ENCODE measurements around the gene MIF.

MIF gene

GRCh38 chr22:23894710-23895598 lies 771 bp downstream of the MIF start:
- TF ChIP-seq POLR2AphosphoS5 (IDR thresholded peaks at IDR 0.05; ENCODE audit: low read depth, low read length) = 0 out of 2 replicates have a peak, but pooled peaks have one; percentile 5
- TF ChIP-seq TAF1 (IDR thresholded peaks at IDR 0.05; ENCODE audit: borderline replicate concordance, insufficient read depth, low read length) = no peak
- peak; percentile 68 for TF ChIP-seq FOXP2 (optimal IDR thresholded peaks at IDR 0.05; ENCODE audit: borderline replicate concordance, extremely low read depth, extremely low read length, insufficient read depth)
- TF ChIP-seq SIN3A (IDR thresholded peaks at IDR 0.05; ENCODE audit: borderline replicate concordance, insufficient read depth, low read length) = peak; percentile 17; the same call in 1 of the 2 replicates

DNA sequence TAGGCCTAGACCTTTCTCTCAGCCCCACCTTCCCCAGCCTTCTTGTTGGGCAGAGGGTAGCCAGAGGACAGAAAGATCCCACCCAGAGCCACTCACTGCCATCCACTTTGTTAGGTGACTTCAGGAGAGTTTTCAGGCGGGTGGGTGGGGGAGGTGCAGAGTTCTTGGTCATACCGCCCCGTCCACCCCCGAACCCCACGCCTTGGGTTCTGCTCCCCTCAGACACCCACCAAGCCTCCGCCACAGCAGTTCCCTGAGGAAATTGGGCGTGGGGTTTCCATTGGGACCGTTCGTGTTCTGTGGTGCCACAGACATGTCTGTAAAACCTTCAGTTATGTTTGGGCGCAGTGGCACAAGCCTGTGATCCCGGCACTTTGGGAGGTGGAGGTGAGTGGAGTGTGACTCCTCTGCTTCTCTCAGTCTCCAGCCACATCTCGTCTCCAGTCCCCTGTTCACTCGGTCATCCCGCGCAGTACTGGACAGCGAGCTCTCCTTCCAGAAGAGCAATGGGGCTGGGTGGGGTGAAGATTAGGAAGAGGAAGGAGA lies 1.5 kb downstream of the MIF start:
- TF ChIP-seq TAF1 (IDR thresholded peaks at IDR 0.05; ENCODE audit: borderline replicate concordance, insufficient read depth, low read length) (peak; percentile 47; the same call in 1 of the 2 replicates), REST (IDR thresholded peaks at IDR 0.05; ENCODE audit: insufficient read depth in 1 of 2, low read depth in 2 of 2, low read length in 2 of 2) (no peak), SIN3A (IDR thresholded peaks at IDR 0.05; ENCODE audit: borderline replicate concordance, insufficient read depth, low read length) (0 out of 2 replicates have a peak, but pooled peaks have one; percentile 17), FOXP2 (optimal IDR thresholded peaks at IDR 0.05; ENCODE audit: borderline replicate concordance, extremely low read depth, extremely low read length, insufficient read depth) (no peak)

DNA sequence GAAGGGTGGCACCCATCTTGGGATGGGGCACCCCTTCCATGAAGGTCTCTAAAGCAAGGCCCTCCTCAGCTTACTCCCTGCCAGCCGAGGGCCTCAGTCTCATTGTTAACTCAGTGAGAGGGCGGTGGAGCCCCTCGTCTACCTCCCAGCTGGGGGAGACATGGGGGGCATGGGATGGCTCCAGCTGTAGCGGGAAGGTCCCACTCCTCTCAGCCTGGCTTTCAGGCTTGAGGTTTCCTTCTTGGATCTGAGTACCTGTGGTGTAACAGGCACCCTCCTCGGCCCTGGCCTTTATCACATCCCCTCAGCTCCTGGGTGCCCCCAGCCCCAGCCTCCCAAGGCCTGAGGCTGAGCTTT lies 2.0 kb downstream of the MIF start:
- TF ChIP-seq SIN3A (IDR thresholded peaks at IDR 0.05; ENCODE audit: borderline replicate concordance, insufficient read depth, low read length) (no peak), FOXP2 (optimal IDR thresholded peaks at IDR 0.05; ENCODE audit: borderline replicate concordance, extremely low read depth, extremely low read length, insufficient read depth) (no peak), TAF1 (IDR thresholded peaks at IDR 0.05; ENCODE audit: borderline replicate concordance, insufficient read depth, low read length) (no peak), POLR2AphosphoS5 (IDR thresholded peaks at IDR 0.05; ENCODE audit: low read depth, low read length) (no peak), REST (IDR thresholded peaks at IDR 0.05; ENCODE audit: insufficient read depth in 1 of 2, low read depth in 2 of 2, low read length in 2 of 2) (no peak)

GRCh38 chr22:23896523-23897186 lies 2.5 kb downstream of the MIF start:
- TF ChIP-seq TAF1 (IDR thresholded peaks at IDR 0.05; ENCODE audit: borderline replicate concordance, insufficient read depth, low read length) = no peak
- TF ChIP-seq FOXP2 (optimal IDR thresholded peaks at IDR 0.05; ENCODE audit: borderline replicate concordance, extremely low read depth, extremely low read length, insufficient read depth) = no peak
- peak; percentile 52 for TF ChIP-seq POLR2AphosphoS5 (IDR thresholded peaks at IDR 0.05; ENCODE audit: low read depth, low read length)

DNA sequence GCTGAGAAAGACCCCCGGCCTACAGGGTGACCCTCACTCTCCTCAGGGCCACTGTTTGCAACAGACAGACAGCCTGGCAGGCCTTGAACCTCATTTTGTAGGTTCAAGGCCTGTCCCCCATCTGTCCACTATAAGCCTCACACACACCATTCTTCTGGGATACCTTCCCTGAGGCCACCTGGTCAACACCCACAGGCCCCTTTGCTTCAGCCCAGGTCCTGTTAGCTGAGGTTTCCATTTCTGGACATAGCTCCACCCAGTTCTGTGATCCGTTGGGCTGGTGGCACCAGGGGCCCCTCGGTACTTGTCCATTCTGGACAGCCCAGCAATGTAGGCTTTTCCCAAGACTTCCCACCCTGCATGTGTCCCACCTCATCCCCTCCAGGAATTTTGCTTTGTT lies 3.1 kb downstream of the MIF start:
- TF ChIP-seq SIN3A (IDR thresholded peaks at IDR 0.05; ENCODE audit: borderline replicate concordance, insufficient read depth, low read length) = no peak
- TF ChIP-seq REST (IDR thresholded peaks at IDR 0.05; ENCODE audit: insufficient read depth in 1 of 2, low read depth in 2 of 2, low read length in 2 of 2) = no peak
- no peak for TF ChIP-seq FOXP2 (optimal IDR thresholded peaks at IDR 0.05; ENCODE audit: borderline replicate concordance, extremely low read depth, extremely low read length, insufficient read depth)
- no peak for TF ChIP-seq TAF1 (IDR thresholded peaks at IDR 0.05; ENCODE audit: borderline replicate concordance, insufficient read depth, low read length)
- no peak; the same call in 1 of the 2 replicates for TF ChIP-seq POLR2AphosphoS5 (IDR thresholded peaks at IDR 0.05; ENCODE audit: low read depth, low read length)
